ENCODE measurements around the gene KLHL41.

Gene KLHL41

DNA sequence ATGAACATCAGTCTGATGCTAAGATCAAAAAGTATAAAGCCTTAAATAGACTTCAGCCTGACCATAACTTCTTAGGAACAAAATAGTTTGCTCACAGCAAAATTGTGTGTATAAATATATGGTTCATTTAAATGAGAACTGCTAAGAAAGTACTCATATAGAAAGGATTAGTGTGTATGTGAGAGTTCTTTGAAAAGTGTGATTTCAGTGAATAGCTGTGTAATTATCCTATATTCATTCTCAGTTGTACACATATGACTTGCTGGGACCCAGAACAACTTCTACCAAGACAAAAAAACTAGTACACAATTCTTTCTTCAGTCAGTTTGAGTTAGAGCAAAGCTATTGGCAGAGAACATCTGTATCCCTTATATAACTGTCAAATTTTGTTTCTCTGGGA is 23.0 kb upstream of the KLHL41 start:
- H3K4me3 ChIP-seq (ENCODE audit: low read depth, low read length) = no peak overlapping the region
- TF ChIP-seq, protein P1, sequence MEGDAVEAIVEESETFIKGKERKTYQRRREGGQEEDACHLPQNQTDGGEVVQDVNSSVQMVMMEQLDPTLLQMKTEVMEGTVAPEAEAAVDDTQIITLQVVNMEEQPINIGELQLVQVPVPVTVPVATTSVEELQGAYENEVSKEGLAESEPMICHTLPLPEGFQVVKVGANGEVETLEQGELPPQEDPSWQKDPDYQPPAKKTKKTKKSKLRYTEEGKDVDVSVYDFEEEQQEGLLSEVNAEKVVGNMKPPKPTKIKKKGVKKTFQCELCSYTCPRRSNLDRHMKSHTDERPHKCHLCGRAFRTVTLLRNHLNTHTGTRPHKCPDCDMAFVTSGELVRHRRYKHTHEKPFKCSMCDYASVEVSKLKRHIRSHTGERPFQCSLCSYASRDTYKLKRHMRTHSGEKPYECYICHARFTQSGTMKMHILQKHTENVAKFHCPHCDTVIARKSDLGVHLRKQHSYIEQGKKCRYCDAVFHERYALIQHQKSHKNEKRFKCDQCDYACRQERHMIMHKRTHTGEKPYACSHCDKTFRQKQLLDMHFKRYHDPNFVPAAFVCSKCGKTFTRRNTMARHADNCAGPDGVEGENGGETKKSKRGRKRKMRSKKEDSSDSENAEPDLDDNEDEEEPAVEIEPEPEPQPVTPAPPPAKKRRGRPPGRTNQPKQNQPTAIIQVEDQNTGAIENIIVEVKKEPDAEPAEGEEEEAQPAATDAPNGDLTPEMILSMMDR (IDR thresholded peaks at IDR 0.05; ENCODE audit: low read depth, low read length) = no peak

DNA sequence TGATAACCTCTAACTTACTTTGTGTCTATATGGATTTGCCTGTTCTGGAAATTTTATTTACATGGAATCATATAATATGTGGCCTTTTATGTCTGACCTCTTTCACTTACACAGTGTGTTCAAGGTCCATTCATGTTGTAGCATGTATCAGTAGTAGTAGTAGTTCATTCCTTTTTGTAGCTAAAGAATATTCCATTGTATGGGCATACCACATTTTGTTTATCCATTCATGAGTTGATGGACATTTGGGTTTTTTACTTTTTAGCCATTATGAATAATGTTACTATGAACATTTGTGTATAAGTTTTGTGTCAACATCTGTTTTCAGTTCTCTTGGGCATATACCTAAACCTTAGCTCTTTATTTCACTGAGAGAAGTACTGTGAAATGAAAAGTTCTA is 18.7 kb upstream of the KLHL41 start:
- H3K4me3 ChIP-seq (ENCODE audit: low read depth, low read length) = no peak overlapping the region
- TF ChIP-seq, protein P1 (IDR thresholded peaks at IDR 0.05; ENCODE audit: low read depth, low read length) = no peak

DNA sequence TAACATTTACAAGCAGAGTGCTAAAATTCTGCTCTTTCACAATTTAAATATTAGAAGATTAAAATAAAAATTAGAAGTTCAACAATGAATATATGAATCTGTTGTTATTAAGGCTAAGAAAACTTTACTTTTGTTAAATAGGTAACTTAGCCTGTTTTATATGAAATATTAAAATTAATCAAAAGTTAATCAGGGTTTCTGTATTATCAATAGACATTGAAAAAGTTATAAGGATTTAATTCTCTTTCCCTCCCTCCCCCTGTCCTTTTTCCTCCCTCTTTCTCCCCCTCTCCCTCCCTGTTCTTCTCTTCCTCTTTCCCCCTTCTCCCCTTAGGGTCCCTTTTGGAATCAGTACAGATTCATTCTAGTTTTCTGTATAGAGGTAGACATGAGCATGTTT is 18.1 kb upstream of the KLHL41 start:
- no peak overlapping the region for H3K4me3 ChIP-seq (ENCODE audit: low read depth, low read length)
- TF ChIP-seq, protein P1 (IDR thresholded peaks at IDR 0.05; ENCODE audit: low read depth, low read length) = no peak

DNA sequence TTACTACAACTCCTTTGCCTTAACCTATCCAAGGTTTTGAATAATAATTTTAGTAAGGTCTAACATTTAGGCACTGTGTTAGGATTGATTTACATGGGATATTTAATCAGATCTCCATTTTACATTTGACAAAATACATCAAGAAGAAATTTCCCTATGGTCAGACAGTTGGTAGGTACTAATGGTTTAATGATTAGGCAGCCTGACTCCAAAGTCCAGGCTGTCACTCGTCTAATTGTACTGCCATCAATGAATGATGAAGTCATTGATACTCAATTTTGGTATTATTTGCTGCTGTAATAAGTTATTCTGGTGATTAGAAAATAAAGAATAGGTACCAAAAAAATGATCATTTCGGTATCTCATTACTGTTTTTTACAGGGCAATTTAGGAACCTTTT is 16.1 kb upstream of the KLHL41 start:
- TF ChIP-seq, protein P1 (IDR thresholded peaks at IDR 0.05; ENCODE audit: low read depth, low read length) = no peak
- H3K4me3 ChIP-seq (ENCODE audit: low read depth, low read length) = no peak overlapping the region

DNA sequence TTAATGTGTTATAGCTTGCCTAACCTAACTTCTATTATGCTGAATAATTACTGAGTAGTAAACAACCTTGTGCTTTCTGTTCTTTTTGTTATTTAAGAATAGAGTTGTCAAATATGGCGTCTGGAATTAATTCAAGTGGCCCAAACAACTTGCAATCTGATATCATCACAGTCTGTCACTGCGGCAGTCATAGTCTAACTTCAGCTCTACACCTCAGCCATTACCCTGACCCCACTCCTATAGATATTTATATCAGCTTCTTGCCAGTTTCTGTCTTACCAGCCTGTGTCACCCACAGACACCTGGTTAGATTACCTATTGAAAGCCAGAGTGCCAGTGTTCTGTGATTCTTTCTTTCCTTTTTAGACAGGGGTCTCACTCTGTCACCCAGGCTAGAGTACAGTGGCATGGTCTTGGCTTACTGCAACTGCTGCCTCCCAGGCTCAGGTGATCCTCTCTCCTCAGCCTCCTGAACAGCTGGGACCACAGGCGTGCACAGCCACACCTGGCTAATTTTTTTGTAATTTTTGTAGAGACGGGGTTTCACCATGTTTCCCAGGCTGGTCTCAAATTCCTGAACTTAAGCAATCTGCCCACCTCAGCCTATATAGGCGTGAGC is 14.1 kb upstream of the KLHL41 start:
- TF ChIP-seq, protein P1 (IDR thresholded peaks at IDR 0.05; ENCODE audit: low read depth, low read length) = no peak
- no peak overlapping the region for H3K4me3 ChIP-seq (ENCODE audit: low read depth, low read length)

DNA sequence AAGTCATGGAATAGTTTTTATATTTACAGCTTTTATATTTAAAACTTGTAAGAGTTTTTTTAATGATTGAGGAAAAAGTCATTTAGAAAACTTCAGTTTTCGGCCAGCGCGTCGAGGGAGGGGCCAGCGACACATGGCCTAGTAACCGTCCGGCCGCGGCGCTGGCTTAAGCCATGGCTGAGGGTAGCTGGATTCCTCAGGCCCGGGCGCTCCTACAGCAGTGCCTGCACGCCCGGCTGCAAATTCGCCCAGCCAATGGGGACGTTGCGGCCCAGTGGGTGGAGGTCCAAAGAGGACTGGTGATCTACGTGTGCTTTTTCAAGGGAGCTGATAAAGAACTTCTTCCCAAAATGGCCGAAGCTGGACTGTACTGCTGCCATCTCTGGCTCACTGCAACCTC is 4.9 kb upstream of the KLHL41 start:
- TF ChIP-seq, protein P1 (IDR thresholded peaks at IDR 0.05; ENCODE audit: low read depth, low read length) = no peak

DNA sequence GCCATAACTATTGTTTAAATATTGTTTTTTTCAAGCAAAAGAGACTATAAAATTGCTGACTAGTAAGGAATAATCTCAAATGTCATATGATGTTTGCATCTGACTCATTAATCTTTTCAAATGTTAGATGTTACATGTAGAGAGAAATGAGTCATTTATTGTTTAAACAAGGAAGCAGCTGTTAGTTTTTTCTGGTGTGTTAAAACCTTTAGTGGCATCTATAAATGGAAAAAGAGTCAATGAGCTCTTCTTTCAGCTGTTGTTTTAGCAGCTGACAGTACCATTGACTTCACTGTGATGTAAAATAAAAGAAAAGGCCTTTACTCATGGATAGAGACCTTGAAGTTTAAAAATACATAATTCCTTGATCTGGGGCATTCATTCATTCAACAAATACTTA is 1.8 kb upstream of the KLHL41 start:
- TF ChIP-seq, protein P1 (IDR thresholded peaks at IDR 0.05; ENCODE audit: low read depth, low read length) = no peak
- H3K4me3 ChIP-seq (ENCODE audit: low read depth, low read length) = no peak overlapping the region

More for the DNA sequence above, 4.9 kb upstream of the KLHL41 start:
- no peak overlapping the region for H3K4me3 ChIP-seq (ENCODE audit: low read depth, low read length)
